ENCODE results near the gene GRK6.

DNA sequence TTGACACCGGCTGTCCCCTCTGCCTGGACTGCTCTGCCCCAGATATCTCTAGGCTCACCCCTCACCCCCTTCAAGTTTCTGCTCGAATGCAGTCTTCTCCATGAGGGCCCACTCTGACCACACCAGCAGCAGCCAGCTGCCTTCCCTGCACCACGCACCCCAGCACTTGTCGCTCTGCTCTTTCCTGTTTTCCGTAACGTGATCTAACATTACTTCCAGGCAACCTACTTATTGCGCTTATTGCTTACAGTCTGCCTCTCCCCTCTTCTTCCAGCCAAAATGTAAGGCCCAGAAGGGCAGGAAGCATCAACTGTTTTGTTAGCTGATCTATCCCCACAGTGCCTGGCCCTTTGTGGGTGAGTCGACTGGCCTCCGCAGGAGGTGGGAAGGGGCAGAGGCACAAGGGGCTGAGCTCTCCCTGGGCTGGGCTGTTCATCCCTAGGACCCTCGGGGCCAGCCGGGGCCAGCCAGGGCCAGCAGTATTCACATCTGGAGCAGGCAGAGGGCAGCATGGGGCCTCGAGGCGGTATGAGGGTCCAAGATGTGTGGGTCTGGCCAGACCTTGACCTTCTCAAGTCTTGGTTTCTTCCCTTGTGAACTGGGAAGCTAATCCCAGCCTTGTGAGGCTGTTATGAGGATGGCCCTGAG lies 58.5 kb downstream of the GRK6 start:
- TF ChIP-seq CTCF (IDR thresholded peaks at IDR 0.05) (no peak), POLR2AphosphoS5 (IDR thresholded peaks at IDR 0.05) (peak in 1 of 2 donors; percentile 24), POLR2A (IDR thresholded peaks at IDR 0.05; ENCODE audit: low read depth) (no peak), EP300 (IDR thresholded peaks at IDR 0.05) (no peak)
